HEK293 (cell line): ENCODE results near the gene RNPS1.
A peak's percentile ranks its signal among the peaks of the same experiment; 100 is the strongest.

Experiments used
- BCL11B ChIP-seq: fragments of 450-650 bp; formaldehyde crosslinking; IDR thresholded peaks from 2 replicates; pipeline ENCODE4 v1.5.1; 2016; ENCODE audit warnings: low read depth, missing biosample characterization, missing genetic modification characterization
- GLIS1 ChIP-seq: fragments of 450-650 bp; formaldehyde crosslinking; IDR thresholded peaks from 2 replicates; pipeline ENCODE4 v1.5.1; 2016; ENCODE audit warnings: missing biosample characterization, missing genetic modification characterization
- HOXD13 ChIP-seq: sonication (generic); formaldehyde crosslinking; IDR thresholded peaks from 2 replicates; pipeline ENCODE4 v1.8.0; 2022; ENCODE audit warnings: missing genetic modification reagents, borderline replicate concordance
- SP2 ChIP-seq: fragments of 450-650 bp; formaldehyde crosslinking; IDR thresholded peaks from 2 replicates; pipeline ENCODE4 v1.5.1; 2016; ENCODE audit warnings: missing biosample characterization, missing genetic modification characterization
- ZBTB1 ChIP-seq: fragments of 450-650 bp; formaldehyde crosslinking; IDR thresholded peaks from 2 replicates; pipeline ENCODE4 v1.5.1; 2016; ENCODE audit warnings: missing biosample characterization, missing genetic modification characterization
- ZBTB21 ChIP-seq: fragments of 450-650 bp; formaldehyde crosslinking; IDR thresholded peaks from 2 replicates; pipeline ENCODE4 v1.5.1; 2017; ENCODE audit warnings: missing biosample characterization, missing genetic modification characterization
- ZIC2 ChIP-seq: fragments of 450-650 bp; formaldehyde crosslinking; IDR thresholded peaks from 2 replicates; pipeline ENCODE4 v1.5.1; 2016; ENCODE audit warnings: missing biosample characterization, missing genetic modification characterization
- ZNF239 ChIP-seq: fragments of 450-650 bp; formaldehyde crosslinking; IDR thresholded peaks from 2 replicates; pipeline ENCODE4 v1.5.1; 2016; ENCODE audit warnings: missing biosample characterization, missing genetic modification characterization
- ZNF24 ChIP-seq: fragments of 450-650 bp; formaldehyde crosslinking; IDR thresholded peaks from 2 replicates; pipeline ENCODE4 v1.5.1; 2016; ENCODE audit warnings: missing biosample characterization, missing genetic modification characterization
- ZNF302 ChIP-seq: fragments of 450-650 bp; formaldehyde crosslinking; IDR thresholded peaks from 2 replicates; pipeline ENCODE4 v1.5.1; 2016; ENCODE audit warnings: missing biosample characterization, missing genetic modification characterization, low read depth
- ZNF324 ChIP-seq: fragments of 450-650 bp; formaldehyde crosslinking; IDR thresholded peaks from 2 replicates; pipeline ENCODE4 v1.5.1; 2016; ENCODE audit warnings: missing biosample characterization, missing genetic modification characterization
- ZNF394 ChIP-seq: fragments of 450-650 bp; formaldehyde crosslinking; IDR thresholded peaks from 2 replicates; pipeline ENCODE4 v1.5.1; 2016; ENCODE audit warnings: missing biosample characterization, missing genetic modification characterization, mild to moderate bottlenecking, moderate library complexity, borderline replicate concordance
- ZNF423 ChIP-seq: fragments of 450-650 bp; formaldehyde crosslinking; IDR thresholded peaks from 2 replicates; pipeline ENCODE4 v1.5.1; 2016; ENCODE audit warnings: missing biosample characterization, missing genetic modification characterization
- ZNF473 ChIP-seq: fragments of 450-650 bp; formaldehyde crosslinking; IDR thresholded peaks from 2 replicates; pipeline ENCODE4 v1.5.1; 2017; ENCODE audit warnings: missing biosample characterization, missing genetic modification characterization
- ZNF600 ChIP-seq: fragments of 450-650 bp; formaldehyde crosslinking; IDR thresholded peaks from 2 replicates; pipeline ENCODE4 v1.5.1; 2016; ENCODE audit warnings: missing biosample characterization, missing genetic modification characterization
- TF ChIP-seq, protein P1 (sequence below): fragments of 450-650 bp; formaldehyde crosslinking; IDR thresholded peaks from 2 replicates; pipeline ENCODE4 v1.5.1; 2016; ENCODE audit warnings: missing biosample characterization, missing genetic modification characterization
- TF ChIP-seq, protein P2 (sequence below): sonication (generic); formaldehyde crosslinking; IDR thresholded peaks from 2 replicates; pipeline ENCODE4 v1.8.1; 2022; ENCODE audit warnings: mild to moderate bottlenecking, moderate library complexity, missing genetic modification reagents
- TF ChIP-seq, protein P3 (sequence below): fragments of 450-650 bp; formaldehyde crosslinking; IDR thresholded peaks from 2 replicates; pipeline ENCODE4 v1.5.1; 2016; ENCODE audit warnings: missing biosample characterization, missing genetic modification characterization
- TF ChIP-seq, protein P4 (sequence below): fragments of 450-650 bp; formaldehyde crosslinking; IDR thresholded peaks from 2 replicates; pipeline ENCODE4 v1.5.1; 2017; ENCODE audit warnings: missing biosample characterization, missing genetic modification characterization
- TF ChIP-seq, protein P5 (sequence below): fragments of 450-650 bp; formaldehyde crosslinking; conservative IDR thresholded peaks from 2 replicates; pipeline ENCODE4 v1.5.1; 2016; ENCODE audit warnings: low read depth, missing biosample characterization, missing genetic modification characterization
- TF ChIP-seq, protein P6 (sequence below): fragments of 450-650 bp; formaldehyde crosslinking; IDR thresholded peaks from 2 replicates; pipeline ENCODE4 v1.5.1; 2016; ENCODE audit warnings: missing biosample characterization, missing genetic modification characterization
- TF ChIP-seq, protein P7 (sequence below): fragments of 450-650 bp; formaldehyde crosslinking; IDR thresholded peaks from 2 replicates; pipeline ENCODE4 v1.5.1; 2016; ENCODE audit warnings: missing biosample characterization, missing genetic modification characterization

The RNPS1 gene

DNA sequence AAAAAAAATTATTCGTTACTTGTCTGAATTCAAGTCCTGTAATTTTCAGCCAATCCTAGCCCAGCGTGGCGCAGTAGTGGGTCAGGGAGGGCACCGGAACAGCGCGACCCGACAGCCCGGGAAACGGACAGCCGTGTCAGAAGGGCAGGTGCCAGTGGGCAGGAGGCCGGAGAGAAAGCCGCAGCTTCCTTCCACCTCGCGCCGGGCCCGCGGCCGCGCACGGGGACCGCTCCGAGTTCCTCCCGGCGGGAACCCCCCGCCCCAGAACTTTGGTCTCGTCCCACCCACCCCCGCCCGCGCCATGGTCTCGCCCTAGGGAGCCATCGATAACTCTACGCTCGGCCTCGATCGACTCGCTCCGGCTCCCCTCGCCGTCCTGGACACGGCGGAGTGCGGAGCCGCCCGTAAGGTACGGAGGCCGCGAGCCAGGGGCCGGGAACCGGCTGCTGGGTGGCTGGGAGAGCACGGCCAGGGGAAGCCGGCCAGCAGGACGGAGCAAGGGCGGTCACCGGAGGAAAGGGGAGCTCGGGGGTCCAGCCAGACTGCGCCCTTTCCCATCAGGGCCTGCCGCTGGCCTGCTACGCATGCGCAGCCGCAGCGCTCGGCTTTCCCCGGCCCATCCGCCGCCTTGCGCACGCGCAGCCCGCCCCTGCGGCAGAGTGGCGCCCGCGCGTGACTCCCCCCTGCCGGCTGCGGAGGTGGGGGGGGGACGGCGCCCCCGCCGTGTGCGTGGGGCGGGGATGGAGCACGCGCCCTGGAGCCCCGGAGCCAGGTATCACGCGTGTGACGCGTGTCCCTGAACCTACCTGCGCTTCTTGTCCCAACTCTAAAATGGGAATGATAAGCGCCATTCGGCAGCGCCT lies 62.6 kb downstream of the RNPS1 start, which contains the start of gene MLST8 (continued):
- TF ChIP-seq, protein P1, sequence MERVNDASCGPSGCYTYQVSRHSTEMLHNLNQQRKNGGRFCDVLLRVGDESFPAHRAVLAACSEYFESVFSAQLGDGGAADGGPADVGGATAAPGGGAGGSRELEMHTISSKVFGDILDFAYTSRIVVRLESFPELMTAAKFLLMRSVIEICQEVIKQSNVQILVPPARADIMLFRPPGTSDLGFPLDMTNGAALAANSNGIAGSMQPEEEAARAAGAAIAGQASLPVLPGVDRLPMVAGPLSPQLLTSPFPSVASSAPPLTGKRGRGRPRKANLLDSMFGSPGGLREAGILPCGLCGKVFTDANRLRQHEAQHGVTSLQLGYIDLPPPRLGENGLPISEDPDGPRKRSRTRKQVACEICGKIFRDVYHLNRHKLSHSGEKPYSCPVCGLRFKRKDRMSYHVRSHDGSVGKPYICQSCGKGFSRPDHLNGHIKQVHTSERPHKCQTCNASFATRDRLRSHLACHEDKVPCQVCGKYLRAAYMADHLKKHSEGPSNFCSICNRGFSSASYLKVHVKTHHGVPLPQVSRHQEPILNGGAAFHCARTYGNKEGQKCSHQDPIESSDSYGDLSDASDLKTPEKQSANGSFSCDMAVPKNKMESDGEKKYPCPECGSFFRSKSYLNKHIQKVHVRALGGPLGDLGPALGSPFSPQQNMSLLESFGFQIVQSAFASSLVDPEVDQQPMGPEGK (tag by site-specific recombination): peak; percentile 97
- peak; percentile 43; the same call in 1 of the 2 replicates for TF ChIP-seq ZNF24
- TF ChIP-seq ZNF239: peak; percentile 18; the same call in 1 of the 2 replicates
- TF ChIP-seq ZNF473 (tag by site-specific recombination): no peak
- no peak for TF ChIP-seq ZNF423 (tag by site-specific recombination)
- peak; percentile 42; the same call in 1 of the 2 replicates for TF ChIP-seq ZIC2
- TF ChIP-seq ZNF324 (tag by site-specific recombination): peak; percentile 86; the same call in 1 of the 2 replicates
- peak; percentile 93 for TF ChIP-seq ZNF600 (tag by site-specific recombination)
- TF ChIP-seq BCL11B: 0 out of 2 replicates have a peak, but pooled peaks have one; percentile 13
- TF ChIP-seq, protein P2, sequence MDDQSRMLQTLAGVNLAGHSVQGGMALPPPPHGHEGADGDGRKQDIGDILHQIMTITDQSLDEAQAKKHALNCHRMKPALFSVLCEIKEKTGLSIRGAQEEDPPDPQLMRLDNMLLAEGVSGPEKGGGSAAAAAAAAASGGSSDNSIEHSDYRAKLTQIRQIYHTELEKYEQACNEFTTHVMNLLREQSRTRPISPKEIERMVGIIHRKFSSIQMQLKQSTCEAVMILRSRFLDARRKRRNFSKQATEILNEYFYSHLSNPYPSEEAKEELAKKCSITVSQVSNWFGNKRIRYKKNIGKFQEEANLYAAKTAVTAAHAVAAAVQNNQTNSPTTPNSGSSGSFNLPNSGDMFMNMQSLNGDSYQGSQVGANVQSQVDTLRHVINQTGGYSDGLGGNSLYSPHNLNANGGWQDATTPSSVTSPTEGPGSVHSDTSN (CRISPR knock-in tag): peak; percentile 41; the same call in 1 of the 2 replicates
- TF ChIP-seq, protein P3, sequence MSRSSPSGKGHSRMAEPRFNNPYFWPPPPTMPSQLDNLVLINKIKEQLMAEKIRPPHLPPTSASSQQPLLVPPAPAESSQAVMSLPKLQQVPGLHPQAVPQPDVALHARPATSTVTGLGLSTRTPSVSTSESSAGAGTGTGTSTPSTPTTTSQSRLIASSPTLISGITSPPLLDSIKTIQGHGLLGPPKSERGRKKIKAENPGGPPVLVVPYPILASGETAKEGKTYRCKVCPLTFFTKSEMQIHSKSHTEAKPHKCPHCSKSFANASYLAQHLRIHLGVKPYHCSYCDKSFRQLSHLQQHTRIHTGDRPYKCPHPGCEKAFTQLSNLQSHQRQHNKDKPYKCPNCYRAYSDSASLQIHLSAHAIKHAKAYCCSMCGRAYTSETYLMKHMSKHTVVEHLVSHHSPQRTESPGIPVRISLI (tag by site-specific recombination): peak; percentile 61; the same call in 1 of the 2 replicates
- no peak for TF ChIP-seq HOXD13 (CRISPR knock-in tag)
- TF ChIP-seq, protein P4, sequence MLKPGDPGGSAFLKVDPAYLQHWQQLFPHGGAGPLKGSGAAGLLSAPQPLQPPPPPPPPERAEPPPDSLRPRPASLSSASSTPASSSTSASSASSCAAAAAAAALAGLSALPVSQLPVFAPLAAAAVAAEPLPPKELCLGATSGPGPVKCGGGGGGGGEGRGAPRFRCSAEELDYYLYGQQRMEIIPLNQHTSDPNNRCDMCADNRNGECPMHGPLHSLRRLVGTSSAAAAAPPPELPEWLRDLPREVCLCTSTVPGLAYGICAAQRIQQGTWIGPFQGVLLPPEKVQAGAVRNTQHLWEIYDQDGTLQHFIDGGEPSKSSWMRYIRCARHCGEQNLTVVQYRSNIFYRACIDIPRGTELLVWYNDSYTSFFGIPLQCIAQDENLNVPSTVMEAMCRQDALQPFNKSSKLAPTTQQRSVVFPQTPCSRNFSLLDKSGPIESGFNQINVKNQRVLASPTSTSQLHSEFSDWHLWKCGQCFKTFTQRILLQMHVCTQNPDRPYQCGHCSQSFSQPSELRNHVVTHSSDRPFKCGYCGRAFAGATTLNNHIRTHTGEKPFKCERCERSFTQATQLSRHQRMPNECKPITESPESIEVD: no peak
- TF ChIP-seq ZBTB1: 0 out of 2 replicates have a peak, but pooled peaks have one; percentile 57
- TF ChIP-seq SP2 (tag by site-specific recombination): peak; percentile 36; the same call in 1 of the 2 replicates
- peak; percentile 51; the same call in 1 of the 2 replicates for TF ChIP-seq ZNF394
- TF ChIP-seq, protein P5, sequence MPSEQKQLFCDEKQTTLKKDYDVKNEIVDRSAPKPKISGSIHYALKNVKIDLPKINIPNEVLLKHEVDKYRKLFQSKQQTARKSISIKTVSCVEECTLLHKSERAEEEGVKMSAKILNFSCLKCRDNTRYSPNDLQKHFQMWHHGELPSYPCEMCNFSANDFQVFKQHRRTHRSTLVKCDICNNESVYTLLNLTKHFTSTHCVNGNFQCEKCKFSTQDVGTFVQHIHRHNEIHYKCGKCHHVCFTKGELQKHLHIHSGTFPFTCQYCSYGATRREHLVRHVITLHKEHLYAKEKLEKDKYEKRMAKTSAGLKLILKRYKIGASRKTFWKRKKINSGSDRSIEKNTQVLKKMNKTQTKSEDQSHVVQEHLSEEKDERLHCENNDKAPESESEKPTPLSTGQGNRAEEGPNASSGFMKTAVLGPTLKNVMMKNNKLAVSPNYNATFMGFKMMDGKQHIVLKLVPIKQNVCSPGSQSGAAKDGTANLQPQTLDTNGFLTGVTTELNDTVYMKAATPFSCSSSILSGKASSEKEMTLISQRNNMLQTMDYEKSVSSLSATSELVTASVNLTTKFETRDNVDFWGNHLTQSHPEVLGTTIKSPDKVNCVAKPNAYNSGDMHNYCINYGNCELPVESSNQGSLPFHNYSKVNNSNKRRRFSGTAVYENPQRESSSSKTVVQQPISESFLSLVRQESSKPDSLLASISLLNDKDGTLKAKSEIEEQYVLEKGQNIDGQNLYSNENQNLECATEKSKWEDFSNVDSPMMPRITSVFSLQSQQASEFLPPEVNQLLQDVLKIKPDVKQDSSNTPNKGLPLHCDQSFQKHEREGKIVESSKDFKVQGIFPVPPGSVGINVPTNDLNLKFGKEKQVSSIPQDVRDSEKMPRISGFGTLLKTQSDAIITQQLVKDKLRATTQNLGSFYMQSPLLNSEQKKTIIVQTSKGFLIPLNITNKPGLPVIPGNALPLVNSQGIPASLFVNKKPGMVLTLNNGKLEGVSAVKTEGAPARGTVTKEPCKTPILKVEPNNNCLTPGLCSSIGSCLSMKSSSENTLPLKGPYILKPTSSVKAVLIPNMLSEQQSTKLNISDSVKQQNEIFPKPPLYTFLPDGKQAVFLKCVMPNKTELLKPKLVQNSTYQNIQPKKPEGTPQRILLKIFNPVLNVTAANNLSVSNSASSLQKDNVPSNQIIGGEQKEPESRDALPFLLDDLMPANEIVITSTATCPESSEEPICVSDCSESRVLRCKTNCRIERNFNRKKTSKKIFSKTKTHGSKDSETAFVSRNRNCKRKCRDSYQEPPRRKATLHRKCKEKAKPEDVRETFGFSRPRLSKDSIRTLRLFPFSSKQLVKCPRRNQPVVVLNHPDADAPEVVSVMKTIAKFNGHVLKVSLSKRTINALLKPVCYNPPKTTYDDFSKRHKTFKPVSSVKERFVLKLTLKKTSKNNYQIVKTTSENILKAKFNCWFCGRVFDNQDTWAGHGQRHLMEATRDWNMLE (tag by site-specific recombination): peak; percentile 47; the same call in 1 of the 2 replicates
- TF ChIP-seq, protein P6, sequence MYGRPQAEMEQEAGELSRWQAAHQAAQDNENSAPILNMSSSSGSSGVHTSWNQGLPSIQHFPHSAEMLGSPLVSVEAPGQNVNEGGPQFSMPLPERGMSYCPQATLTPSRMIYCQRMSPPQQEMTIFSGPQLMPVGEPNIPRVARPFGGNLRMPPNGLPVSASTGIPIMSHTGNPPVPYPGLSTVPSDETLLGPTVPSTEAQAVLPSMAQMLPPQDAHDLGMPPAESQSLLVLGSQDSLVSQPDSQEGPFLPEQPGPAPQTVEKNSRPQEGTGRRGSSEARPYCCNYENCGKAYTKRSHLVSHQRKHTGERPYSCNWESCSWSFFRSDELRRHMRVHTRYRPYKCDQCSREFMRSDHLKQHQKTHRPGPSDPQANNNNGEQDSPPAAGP (tag by site-specific recombination): peak; percentile 88
- TF ChIP-seq ZBTB21 (tag by site-specific recombination): no peak; the same call in 1 of the 2 replicates
- TF ChIP-seq, protein P7, sequence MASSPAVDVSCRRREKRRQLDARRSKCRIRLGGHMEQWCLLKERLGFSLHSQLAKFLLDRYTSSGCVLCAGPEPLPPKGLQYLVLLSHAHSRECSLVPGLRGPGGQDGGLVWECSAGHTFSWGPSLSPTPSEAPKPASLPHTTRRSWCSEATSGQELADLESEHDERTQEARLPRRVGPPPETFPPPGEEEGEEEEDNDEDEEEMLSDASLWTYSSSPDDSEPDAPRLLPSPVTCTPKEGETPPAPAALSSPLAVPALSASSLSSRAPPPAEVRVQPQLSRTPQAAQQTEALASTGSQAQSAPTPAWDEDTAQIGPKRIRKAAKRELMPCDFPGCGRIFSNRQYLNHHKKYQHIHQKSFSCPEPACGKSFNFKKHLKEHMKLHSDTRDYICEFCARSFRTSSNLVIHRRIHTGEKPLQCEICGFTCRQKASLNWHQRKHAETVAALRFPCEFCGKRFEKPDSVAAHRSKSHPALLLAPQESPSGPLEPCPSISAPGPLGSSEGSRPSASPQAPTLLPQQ (tag by site-specific recombination): peak; percentile 64; the same call in 1 of the 2 replicates
- TF ChIP-seq GLIS1 (tag by site-specific recombination): peak; percentile 66; the same call in 1 of the 2 replicates
- no peak for TF ChIP-seq ZNF302 (tag by site-specific recombination)
